H9 (cell line): ENCODE results near the gene POLR2H. TPM values are rescaled to one million over a fixed set of nuclear protein-coding genes. Genes with fewer than 3 reads are reported as not detected.

Experiments used
- DNase-seq: peaks from one replicate; pipeline ENCODE4 v3.0.0-alpha.2; 2017
- H2AFZ ChIP-seq: one replicate; pipeline ENCODE4 v1.6.1; 2013; ENCODE audit warnings: mild to moderate bottlenecking, low read length, control low read depth, moderate library complexity
- H2AK5ac ChIP-seq: 2 replicates; pipeline ENCODE4 v1.6.1; 2013; ENCODE audit warnings: low read length, control low read depth, mixed read lengths; ENCODE audit not compliant: insufficient read length
- H2BK120ac ChIP-seq: one replicate; pipeline ENCODE4 v1.6.1; 2013; ENCODE audit warnings: low read depth, mild to moderate bottlenecking, low read length, control low read depth, inconsistent platforms; ENCODE audit not compliant: poor library complexity, severe bottlenecking
- H2BK12ac ChIP-seq: 2 replicates; pipeline ENCODE4 v1.6.1; 2013; ENCODE audit warnings: low read length, control low read depth, mixed read lengths, low read depth; ENCODE audit not compliant: insufficient read length
- H2BK15ac ChIP-seq: 2 replicates; pipeline ENCODE4 v1.6.1; 2013; ENCODE audit warnings: low read depth, low read length, control low read depth
- H2BK20ac ChIP-seq: one replicate; pipeline ENCODE4 v1.6.1; 2013; ENCODE audit warnings: low read depth, mild to moderate bottlenecking, low read length, control low read depth, inconsistent platforms; ENCODE audit not compliant: poor library complexity, severe bottlenecking
- H2BK5ac ChIP-seq: 2 replicates; pipeline ENCODE4 v1.6.1; 2013; ENCODE audit warnings: low read length, control low read depth, mixed read lengths; ENCODE audit not compliant: insufficient read length
- H3K14ac ChIP-seq: 2 replicates; pipeline ENCODE4 v1.6.1; 2013; ENCODE audit warnings: low read length, control low read depth; ENCODE audit not compliant: insufficient read depth
- H3K18ac ChIP-seq: 2 replicates; pipeline ENCODE4 v1.6.1; 2013; ENCODE audit warnings: low read depth, mild to moderate bottlenecking, mixed read lengths, low read length, control low read depth; ENCODE audit not compliant: insufficient read length
- H3K23ac ChIP-seq: 2 replicates; pipeline ENCODE4 v1.6.1; 2013; ENCODE audit warnings: low read length, control low read depth, mixed read lengths, low read depth; ENCODE audit not compliant: insufficient read length
- H3K23me2 ChIP-seq: 2 replicates; pipeline ENCODE4 v1.6.1; 2013; ENCODE audit warnings: low read depth, mild to moderate bottlenecking, mixed read lengths, low read length, control low read depth; ENCODE audit not compliant: insufficient read length, poor library complexity, severe bottlenecking
- H3K27ac ChIP-seq: 2 replicates; pipeline ENCODE4 v1.5.1; 2013; ENCODE audit warnings: low read length, control low read depth, mixed read lengths, low read depth; ENCODE audit not compliant: insufficient read length
- H3K27me3 ChIP-seq: 2 replicates; pipeline ENCODE4 v1.6.1; 2013; ENCODE audit warnings: low read length, control low read depth, inconsistent platforms; ENCODE audit not compliant: insufficient read depth
- H3K4ac ChIP-seq: 2 replicates; pipeline ENCODE4 v1.6.1; 2013; ENCODE audit warnings: low read depth, mild to moderate bottlenecking, control low read depth, inconsistent platforms, low read length, moderate library complexity
- H3K4me1 ChIP-seq: 2 replicates; pipeline ENCODE4 v1.6.1; 2013; ENCODE audit warnings: low read length, control low read depth, inconsistent platforms; ENCODE audit not compliant: insufficient read depth
- H3K4me2 ChIP-seq: 2 replicates; pipeline ENCODE4 v1.6.1; 2013; ENCODE audit warnings: low read length, control low read depth, mixed read lengths; ENCODE audit not compliant: insufficient read length, insufficient read depth
- H3K56ac ChIP-seq: 2 replicates; pipeline ENCODE4 v1.6.1; 2013; ENCODE audit warnings: low read depth, mild to moderate bottlenecking, mixed read lengths, low read length, control low read depth; ENCODE audit not compliant: insufficient read length
- H3K79me1 ChIP-seq: 2 replicates; pipeline ENCODE4 v1.6.1; 2013; ENCODE audit warnings: low read depth, mild to moderate bottlenecking, moderate library complexity, low read length, control low read depth, inconsistent platforms; ENCODE audit not compliant: insufficient read depth, poor library complexity, severe bottlenecking
- H3K79me2 ChIP-seq: 2 replicates; pipeline ENCODE4 v1.6.1; 2013; ENCODE audit warnings: low read length, control low read depth, inconsistent platforms; ENCODE audit not compliant: insufficient read depth
- H3K9ac ChIP-seq: 2 replicates; pipeline ENCODE4 v1.6.1; 2013; ENCODE audit warnings: low read length, control low read depth, mixed read lengths; ENCODE audit not compliant: insufficient read length; ENCODE audit errors: extremely low read depth
- H3K9me3 ChIP-seq: one replicate; pipeline ENCODE4 v1.6.1; 2013; ENCODE audit warnings: low read depth, low read length, inconsistent platforms; ENCODE audit not compliant: control insufficient read depth
- H3T11ph ChIP-seq: one replicate; pipeline ENCODE4 v1.6.1; 2013; ENCODE audit warnings: mild to moderate bottlenecking, low read length, control low read depth, inconsistent platforms
- H4K20me1 ChIP-seq: one replicate; pipeline ENCODE4 v1.6.1; 2013; ENCODE audit not compliant: control insufficient read depth, insufficient read length, insufficient read depth
- H4K5ac ChIP-seq: 2 replicates; pipeline ENCODE4 v1.6.1; 2013; ENCODE audit warnings: low read depth, mild to moderate bottlenecking, mixed read lengths, low read length, control low read depth; ENCODE audit not compliant: insufficient read length
- H4K8ac ChIP-seq: replicated peaks from 2 replicates; pipeline ENCODE4 v1.6.1; 2013; ENCODE audit warnings: low read length, control low read depth, mixed read lengths, low read depth; ENCODE audit not compliant: insufficient read length
- H4K91ac ChIP-seq: 2 replicates; pipeline ENCODE4 v1.6.1; 2013; ENCODE audit warnings: low read depth, mild to moderate bottlenecking, moderate library complexity, mixed read lengths, low read length, control low read depth; ENCODE audit not compliant: insufficient read length
- H3K27ac Mint-ChIP-seq, 3 experiments: 2 replicates in 2 of 3; 3 replicates in 1 of 3; pipeline ENCODE4 v1.8.0; 2020 to 2021; ENCODE audit warnings: mixed read lengths in 3 of 3, mild to moderate bottlenecking in 1 of 3, moderate library complexity in 1 of 3
- H3K27me3 Mint-ChIP-seq: 2 replicates; pipeline ENCODE4 v1.8.0; 2021; ENCODE audit warnings: low read depth, mild to moderate bottlenecking, moderate library complexity, mixed read lengths
- H3K36me3 Mint-ChIP-seq, 3 experiments: 2 replicates in 2 of 3; 3 replicates in 1 of 3; pipeline ENCODE4 v1.8.0; 2020 to 2021; ENCODE audit warnings: low read depth in 3 of 3, mixed read lengths in 3 of 3; ENCODE audit not compliant: insufficient read depth in 1 of 3
- H3K4me1 Mint-ChIP-seq, 2 experiments: 2 replicates each; pipeline ENCODE4 v1.8.0; 2020; ENCODE audit warnings: mixed read lengths in 2 of 2
- H3K4me3 Mint-ChIP-seq, 2 experiments: 2 replicates in 1 of 2; 3 replicates in 1 of 2; pipeline ENCODE4 v1.8.0; 2020 to 2021; ENCODE audit warnings: mild to moderate bottlenecking in 2 of 2, mixed read lengths in 2 of 2, moderate library complexity in 1 of 2
- H3K9me3 Mint-ChIP-seq, 2 experiments: 2 replicates in 1 of 2; 3 replicates in 1 of 2; pipeline ENCODE4 v1.8.0; 2020; ENCODE audit warnings: mild to moderate bottlenecking in 2 of 2, mixed read lengths in 2 of 2, moderate library complexity in 1 of 2
- WGBS: extraction: QIAGEN DNeasy Blood & Tissue Kit; methylation state at CpG from one replicate; pipeline ENCODE4 v1.1.7; 2013; ENCODE audit warnings: missing lambda C conversion rate, low lambda C conversion rate, mixed read lengths; ENCODE audit not compliant: insufficient read length; ENCODE audit errors: extremely low coverage; 5-methylcytosine and 5-hydroxymethylcytosine counted together
- total RNA-seq: library from RNA; stranded (reverse); gene quantifications from 2 replicates; pipeline ENCODE4 v1.2.1, GENCODE V29; 2021
- TF ChIP-seq, protein P1 (sequence below): fragments of 200-600 bp; sonication (generic); conservative IDR thresholded peaks from 3 replicates; pipeline ENCODE4 v1.8.0; 2021; ENCODE audit warnings: antibody characterized with exemption, mild to moderate bottlenecking

POLR2H gene
- total RNA-seq, 1 experiment from 2014 or later: 115 TPM

GRCh38 chr3:184380627-184381260 lies 19.2 kb downstream of the POLR2H start:
- no peaks in the 10 kb centered on the region for H3K79me2 ChIP-seq
- H3K14ac ChIP-seq: no peak overlapping the region
- H4K5ac ChIP-seq: no peak overlapping the region
- no peak overlapping the region for H3K23ac ChIP-seq
- no peak overlapping the region for H2BK15ac ChIP-seq
- no peaks in the 10 kb centered on the region for H3K36me3 Mint-ChIP-seq
- TF ChIP-seq, protein P1, sequence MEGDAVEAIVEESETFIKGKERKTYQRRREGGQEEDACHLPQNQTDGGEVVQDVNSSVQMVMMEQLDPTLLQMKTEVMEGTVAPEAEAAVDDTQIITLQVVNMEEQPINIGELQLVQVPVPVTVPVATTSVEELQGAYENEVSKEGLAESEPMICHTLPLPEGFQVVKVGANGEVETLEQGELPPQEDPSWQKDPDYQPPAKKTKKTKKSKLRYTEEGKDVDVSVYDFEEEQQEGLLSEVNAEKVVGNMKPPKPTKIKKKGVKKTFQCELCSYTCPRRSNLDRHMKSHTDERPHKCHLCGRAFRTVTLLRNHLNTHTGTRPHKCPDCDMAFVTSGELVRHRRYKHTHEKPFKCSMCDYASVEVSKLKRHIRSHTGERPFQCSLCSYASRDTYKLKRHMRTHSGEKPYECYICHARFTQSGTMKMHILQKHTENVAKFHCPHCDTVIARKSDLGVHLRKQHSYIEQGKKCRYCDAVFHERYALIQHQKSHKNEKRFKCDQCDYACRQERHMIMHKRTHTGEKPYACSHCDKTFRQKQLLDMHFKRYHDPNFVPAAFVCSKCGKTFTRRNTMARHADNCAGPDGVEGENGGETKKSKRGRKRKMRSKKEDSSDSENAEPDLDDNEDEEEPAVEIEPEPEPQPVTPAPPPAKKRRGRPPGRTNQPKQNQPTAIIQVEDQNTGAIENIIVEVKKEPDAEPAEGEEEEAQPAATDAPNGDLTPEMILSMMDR: no peak
- WGBS: no CpG with 5 or more reads among the region's 42 CpGs
- peaks cover 9% of the 10 kb centered on the region for H3K23me2 ChIP-seq
- peaks cover 87% of the 10 kb centered on the region for H3K27me3 Mint-ChIP-seq
- no peaks in the 10 kb centered on the region for H3K9me3 ChIP-seq
- DNase-seq: no peak
- peak overlapping the region; percentile 61 to 82 for H3K4me3 Mint-ChIP-seq
- H3K4me1 Mint-ChIP-seq: peaks cover 35 to 38% of the 10 kb centered on the region in 2 experiments
- no peak overlapping the region for H2BK120ac ChIP-seq
- H3K9me3 Mint-ChIP-seq: peaks cover 0 to 3% of the 10 kb centered on the region in 2 experiments; a peak in 3 of 5 replicates
- H3K9ac ChIP-seq: no peak overlapping the region
- H2AFZ ChIP-seq: no peak overlapping the region
- H3K27ac Mint-ChIP-seq: no peak overlapping the region
- H3T11ph ChIP-seq: no peak overlapping the region
- no peak overlapping the region for H3K4ac ChIP-seq
- H3K4me1 ChIP-seq: peaks cover 6% of the 10 kb centered on the region; the same call in 1 of the 2 replicates
- no peak overlapping the region for H2AK5ac ChIP-seq
- no peak overlapping the region for H4K91ac ChIP-seq
- H3K4me2 ChIP-seq: peak overlapping the region; percentile 80
- no peak overlapping the region for H3K27ac ChIP-seq
- no peak overlapping the region for H4K8ac ChIP-seq
- H3K79me1 ChIP-seq: no peaks in the 10 kb centered on the region
- no peak overlapping the region for H3K56ac ChIP-seq
- peaks cover 2% of the 10 kb centered on the region for H4K20me1 ChIP-seq
- H3K27me3 ChIP-seq: peaks cover 33% of the 10 kb centered on the region
- H3K18ac ChIP-seq: no peak overlapping the region
- no peak overlapping the region for H2BK12ac ChIP-seq
- H2BK5ac ChIP-seq: no peak overlapping the region
- H2BK20ac ChIP-seq: no peak overlapping the region
